GM21528 (cell line): ENCODE measurements around the gene DNAJA3.
A peak's percentile ranks its signal among the peaks of the same experiment; 100 is the strongest.

Experiments used
- ATAC-seq: cut with Tn5 transposase; IDR thresholded peaks from one replicate; pipeline ENCODE4 v1.9.1; 2021; ENCODE audit warnings: mild to moderate bottlenecking, moderate library complexity; ENCODE audit not compliant: unreplicated experiment, low FRiP score

DNAJA3 gene

GRCh38 chr16:4468972-4469371 lies 43.3 kb downstream of the DNAJA3 start:
- no peak for ATAC-seq

- ATAC-seq: no peak
Observed at GRCh38 chr16:4471869-4472268, 46.2 kb downstream of the DNAJA3 start.

GRCh38 chr16:4472880-4473279 lies 47.2 kb downstream of the DNAJA3 start:
- ATAC-seq: no peak

GRCh38 chr16:4474192-4474961 lies 48.7 kb downstream of the DNAJA3 start, which contains the start of gene NMRAL1:
Gene NMRAL1 (minus strand): TSS chr16:4474625. CDS start chr16:4474132, 493 bp downstream.
- ATAC-seq: peak; percentile 51

- peak; percentile 78 for ATAC-seq
Observed at GRCh38 chr16:4475880-4476788, 50.5 kb downstream of the DNAJA3 start, which contains the start of gene HMOX2. Gene HMOX2 (plus strand): TSS chr16:4476398. CDS start chr16:4505525, 29,127 bp downstream.

GRCh38 chr16:4477966-4478365 lies 52.3 kb downstream of the DNAJA3 start:
- ATAC-seq: no peak

GRCh38 chr16:4481526-4481925 lies 55.9 kb downstream of the DNAJA3 start:
- no peak for ATAC-seq

GRCh38 chr16:4481963-4482362 lies 56.3 kb downstream of the DNAJA3 start:
- no peak for ATAC-seq

- ATAC-seq: no peak
Observed at GRCh38 chr16:4486126-4486893, 60.6 kb downstream of the DNAJA3 start.

GRCh38 chr16:4487955-4488498 lies 62.4 kb downstream of the DNAJA3 start:
- ATAC-seq: no peak

- ATAC-seq: no peak
Observed at GRCh38 chr16:4488499-4488967, 62.9 kb downstream of the DNAJA3 start.

- no peak for ATAC-seq
Observed at GRCh38 chr16:4489030-4489429, 63.4 kb downstream of the DNAJA3 start.

GRCh38 chr16:4491898-4492297 lies 66.2 kb downstream of the DNAJA3 start:
- no peak for ATAC-seq

GRCh38 chr16:4494746-4495490 lies 69.2 kb downstream of the DNAJA3 start:
- ATAC-seq: no peak

- ATAC-seq: no peak
Observed at GRCh38 chr16:4495766-4496165, 70.1 kb downstream of the DNAJA3 start.

- ATAC-seq: no peak
Observed at GRCh38 chr16:4496305-4496704, 70.6 kb downstream of the DNAJA3 start.

- ATAC-seq: no peak
Observed at GRCh38 chr16:4498546-4499195, 73.0 kb downstream of the DNAJA3 start.

- no peak for ATAC-seq
Observed at GRCh38 chr16:4499196-4499555, 73.5 kb downstream of the DNAJA3 start.

- no peak for ATAC-seq
Observed at GRCh38 chr16:4500272-4500671, 74.6 kb downstream of the DNAJA3 start.
